Fibroblast of mammary gland (primary cell): Measurements from ENCODE around the gene PCGF1.
"Not testable (repeated sequence)": the region's sequence is repeated elsewhere in the genome, so short reads cannot be mapped to it uniquely, and the experiment has no call there.

ENCODE experiments used
- DNase-seq: peaks from one replicate; pipeline ENCODE4 v3.0.0-alpha.2; 2010; ENCODE audit warnings: low read depth
- H3K4me3 ChIP-seq: 2 replicates; pipeline ENCODE4 v1.5.1; 2011; ENCODE audit warnings: low read depth, mild to moderate bottlenecking, low read length, moderate library complexity; ENCODE audit not compliant: control insufficient read depth
- CTCF ChIP-seq: conservative IDR thresholded peaks from 2 replicates; pipeline ENCODE4 v1.5.1; 2011; ENCODE audit warnings: low read depth, low read length, inconsistent platforms; ENCODE audit not compliant: control insufficient read depth, insufficient read depth

PCGF1 gene

GRCh38 chr2:74474899-74475298 lies 32.6 kb downstream of the PCGF1 start:
- no peak for DNase-seq
- no peak overlapping the region for H3K4me3 ChIP-seq
- peak; percentile 33 for TF ChIP-seq CTCF

- no peak for DNase-seq
- H3K4me3 ChIP-seq, result no peak overlapping the region
- no peak for TF ChIP-seq CTCF
These were observed 33.0 kb downstream of the PCGF1 start for GRCh38 chr2:74474481-74474880.

- no peak for DNase-seq
- no peak for TF ChIP-seq CTCF
- H3K4me3 ChIP-seq, result peak overlapping the region; percentile 71
These were observed 34.6 kb downstream of the PCGF1 start for GRCh38 chr2:74472945-74473258.

- no peak for TF ChIP-seq CTCF
- peak within 1 kb of the TSS; percentile 71 for H3K4me3 ChIP-seq
- peak; percentile 93 for DNase-seq
These were observed 35.2 kb downstream of the PCGF1 start, which contains the start of gene MRPL53 for GRCh38 chr2:74472086-74472944. Gene MRPL53 (minus strand): TSS chr2:74472680. CDS start chr2:74472660, 20 bp downstream.

- no peak for DNase-seq
- TF ChIP-seq CTCF, result no peak
- peak overlapping the region; percentile 71 for H3K4me3 ChIP-seq
These were observed 36.0 kb downstream of the PCGF1 start for GRCh38 chr2:74471332-74472065.

GRCh38 chr2:74470742-74471141 lies 36.8 kb downstream of the PCGF1 start:
- not testable (repeated sequence) for H3K4me3 ChIP-seq, DNase-seq

GRCh38 chr2:74464406-74464805 lies 43.1 kb downstream of the PCGF1 start:
- H3K4me3 ChIP-seq, result peak overlapping the region; percentile 81
- TF ChIP-seq CTCF, result no peak
- DNase-seq, result no peak
